ENCODE data around the gene P2RY14.
"Not testable (repeated sequence)": the region's sequence is repeated elsewhere in the genome, so short reads cannot be mapped to it uniquely, and the experiment has no call there.

The P2RY14 gene

DNA sequence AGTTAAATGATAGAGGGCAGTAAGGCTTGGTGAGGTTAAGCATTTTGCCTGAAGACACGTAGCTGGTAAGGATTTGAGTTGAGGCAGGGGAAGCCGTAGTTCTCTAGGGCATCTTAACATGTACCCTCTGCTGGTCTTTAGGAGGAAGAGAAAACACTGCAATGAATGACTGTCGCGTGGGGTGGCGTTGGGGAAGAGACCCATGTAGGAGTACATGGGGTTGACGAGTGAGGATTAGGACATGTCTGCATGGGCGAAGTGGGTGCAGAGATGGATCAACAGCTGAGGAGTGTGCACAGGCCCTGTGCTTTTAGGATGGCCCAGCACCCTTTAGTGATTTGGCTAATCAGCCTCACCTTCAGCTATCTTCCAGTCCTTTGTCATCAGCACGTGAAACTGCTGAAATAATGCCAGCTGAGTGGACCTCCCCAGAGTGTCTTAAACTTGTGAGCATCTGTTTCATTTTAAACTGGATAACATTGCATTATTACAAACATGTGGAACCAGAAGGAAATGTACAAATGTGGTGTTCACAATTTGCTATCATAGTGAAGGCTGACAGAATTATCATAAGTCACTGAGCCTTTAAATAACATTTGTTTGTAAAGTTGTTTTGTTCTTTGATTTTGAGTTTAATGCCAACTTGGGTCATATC is 15.3 kb downstream of the P2RY14 start:
- DNase-seq (ENCODE audit: low spot score) = no peak

DNA sequence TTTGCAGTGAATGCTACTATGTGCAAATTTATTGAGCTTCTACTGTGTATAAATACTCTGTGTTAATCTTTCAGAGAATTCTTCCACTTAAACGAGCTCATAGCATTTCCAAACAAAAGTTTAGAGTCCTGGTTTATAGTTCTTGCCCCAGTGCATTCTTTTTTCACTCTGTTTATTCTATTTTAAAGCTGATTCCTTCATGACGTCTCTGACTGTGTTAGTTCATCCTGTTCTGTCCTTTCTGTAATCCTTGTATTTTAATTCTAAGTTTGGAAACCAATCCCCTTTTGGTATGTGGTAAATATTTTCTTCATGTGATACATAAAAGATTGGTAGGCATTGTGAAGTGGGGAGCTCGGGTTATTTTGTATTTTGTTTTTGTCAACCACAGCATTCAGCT is 18.7 kb downstream of the P2RY14 start:
- no peak for DNase-seq (ENCODE audit: low spot score)

DNA sequence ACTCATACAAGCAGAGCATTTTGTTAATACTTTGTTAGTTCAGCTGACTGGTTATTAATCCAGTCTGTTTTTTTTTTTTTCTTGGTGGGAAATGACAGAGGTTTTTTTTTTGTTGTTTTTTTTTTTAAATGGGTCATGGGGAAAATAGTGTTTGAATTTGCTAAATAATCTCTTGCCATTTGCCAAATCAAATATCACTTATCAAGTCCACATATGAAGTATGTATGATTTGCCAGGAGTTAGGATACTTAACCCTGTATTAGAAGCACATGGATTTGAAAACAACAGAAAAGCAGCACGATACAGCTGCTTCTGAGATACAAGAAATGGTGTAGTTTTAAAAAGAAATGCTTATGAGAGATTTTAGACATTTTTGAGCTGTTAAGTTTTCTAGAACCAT is 21.6 kb downstream of the P2RY14 start:
- DNase-seq (ENCODE audit: low spot score) = no peak

DNA sequence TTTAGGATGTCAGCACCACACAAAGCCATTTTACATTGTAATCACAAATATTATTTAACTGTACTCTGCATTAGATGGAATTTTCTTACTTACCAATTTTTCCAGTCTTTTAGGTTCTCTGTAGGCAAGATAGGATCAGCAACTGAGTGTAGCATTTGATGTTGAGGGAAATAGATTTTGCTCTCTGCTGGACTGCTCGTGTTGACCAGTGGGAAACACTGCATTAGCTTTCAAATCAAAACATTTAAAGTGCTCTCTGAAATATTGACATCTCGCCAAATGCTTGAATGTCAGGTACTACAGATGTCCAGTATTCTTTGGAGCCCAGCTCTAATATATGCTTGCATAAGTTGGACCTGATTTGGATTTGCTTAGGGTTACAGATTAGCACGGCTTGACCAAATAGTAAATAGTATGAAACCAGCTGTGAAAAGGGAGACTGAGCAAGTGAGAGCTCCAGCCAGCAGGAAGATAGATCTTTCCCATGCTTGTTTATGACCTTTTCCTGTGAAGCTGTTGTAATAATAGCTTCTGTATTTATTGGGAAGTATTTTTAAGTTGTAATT is 29.5 kb downstream of the P2RY14 start:
- no peak for DNase-seq (ENCODE audit: low spot score)

DNA sequence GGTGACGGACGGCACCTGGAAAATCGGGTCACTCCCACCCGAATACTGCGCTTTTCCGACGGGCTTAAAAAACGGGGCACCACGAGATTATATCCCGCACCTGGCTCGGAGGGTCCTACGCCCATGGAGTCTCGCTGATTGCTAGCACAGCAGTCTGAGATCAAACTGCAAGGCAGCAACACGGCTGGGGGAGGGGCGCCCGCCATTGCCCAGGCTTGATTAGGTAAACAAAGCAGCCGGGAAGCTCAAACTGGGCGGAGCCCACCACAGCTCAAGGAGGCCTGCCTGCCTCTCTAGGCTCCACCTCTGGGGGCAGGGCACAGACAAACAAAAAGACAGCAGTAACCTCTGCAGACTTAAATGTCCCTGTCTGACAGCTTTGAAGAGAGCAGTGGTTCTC is 36.3 kb downstream of the P2RY14 start:
- DNase-seq (ENCODE audit: low spot score) = not testable (repeated sequence)

DNA sequence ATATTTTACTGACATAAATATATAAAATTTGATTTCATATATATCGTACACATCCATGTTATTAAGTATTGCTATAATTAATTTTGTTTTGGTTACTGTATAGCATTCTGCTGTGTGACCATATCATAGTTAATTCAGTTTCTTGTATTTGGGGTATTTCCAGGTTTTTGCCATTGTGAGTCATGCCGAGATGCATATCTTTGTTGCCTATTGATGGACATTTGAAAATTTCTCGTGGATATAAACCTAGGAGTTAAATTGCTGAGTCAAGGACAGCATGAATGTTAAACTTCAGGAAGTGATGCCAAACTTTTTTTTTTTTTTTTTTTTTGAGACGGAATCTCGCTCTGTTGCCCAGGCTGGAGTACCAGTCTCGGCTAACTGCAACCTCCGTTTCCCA is 41.6 kb downstream of the P2RY14 start:
- DNase-seq (ENCODE audit: low spot score) = no peak

DNA sequence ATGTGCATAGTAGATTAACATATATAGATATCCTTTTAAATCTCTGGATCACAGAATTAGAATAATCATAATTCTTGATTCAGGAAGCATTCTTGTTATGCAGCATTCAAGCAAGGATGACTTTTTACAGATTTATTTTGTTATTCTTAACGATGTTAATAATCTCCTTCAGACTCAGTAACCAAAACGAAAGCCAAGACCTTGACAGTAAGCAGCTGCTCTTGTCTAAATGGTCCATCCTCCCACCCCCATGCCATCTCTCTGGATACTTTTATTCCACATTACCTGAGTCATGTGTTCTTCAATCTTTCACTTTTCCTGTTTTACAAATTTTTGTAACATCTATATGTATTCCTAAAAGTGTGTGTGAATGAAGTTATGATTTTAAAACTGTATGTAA is 42.0 kb downstream of the P2RY14 start:
- no peak for DNase-seq (ENCODE audit: low spot score)

DNA sequence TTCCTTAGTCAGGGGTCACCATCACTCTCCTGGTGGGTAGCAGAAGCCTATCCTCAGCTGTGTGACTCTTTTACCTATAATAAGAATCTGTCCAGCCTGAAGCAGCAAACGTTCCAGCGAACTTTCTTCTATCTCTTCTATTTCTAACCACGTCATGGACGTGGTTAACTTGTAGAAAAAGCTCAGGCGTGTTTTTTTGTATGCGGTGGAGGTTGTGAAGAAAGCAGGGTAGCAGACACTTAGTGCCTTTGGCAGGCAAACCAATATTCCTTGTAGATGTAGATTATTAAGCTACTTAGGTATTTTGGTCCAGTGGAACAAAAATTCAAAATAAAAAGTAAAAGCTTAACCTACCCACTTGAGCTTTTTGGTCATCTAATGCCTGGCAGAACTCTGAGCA is 43.5 kb downstream of the P2RY14 start:
- DNase-seq (ENCODE audit: low spot score) = no peak

DNA sequence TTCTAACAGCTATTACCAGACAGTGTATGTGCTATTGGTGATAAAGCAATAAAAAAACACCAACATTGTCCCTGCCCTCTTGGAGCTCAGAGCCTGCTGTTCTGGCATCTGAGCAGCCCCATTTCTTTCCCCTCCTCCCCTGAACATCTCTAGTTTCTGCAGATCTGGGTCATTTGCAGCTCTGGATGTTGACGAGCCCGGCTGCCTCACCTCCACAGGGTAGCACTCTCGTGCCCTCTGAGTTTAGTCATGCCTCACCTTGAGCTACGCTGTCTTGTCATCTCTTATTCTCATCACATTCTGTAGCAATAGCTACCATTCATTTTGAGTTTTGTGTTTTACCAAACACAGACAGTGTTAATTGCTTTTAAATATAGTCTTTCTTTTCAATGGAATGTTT is 45.4 kb downstream of the P2RY14 start:
- no peak for DNase-seq (ENCODE audit: low spot score)

DNA sequence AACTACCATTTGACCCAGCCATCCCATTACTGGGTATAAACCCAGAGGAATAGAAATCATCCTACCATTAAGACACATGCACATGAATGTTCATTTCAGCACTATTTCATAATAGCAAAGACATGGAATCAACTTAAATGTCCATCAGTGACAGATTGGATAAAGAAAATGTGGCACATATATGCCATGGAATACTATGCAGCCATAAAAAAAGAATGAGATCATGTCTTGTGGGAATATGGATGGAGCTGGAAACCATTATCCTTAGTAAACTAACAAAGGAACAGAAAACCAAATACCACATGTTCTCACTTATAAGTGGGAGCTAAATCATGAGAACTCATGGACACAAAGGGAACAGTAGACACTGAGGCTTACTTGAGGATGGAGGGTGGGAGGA is 45.9 kb downstream of the P2RY14 start:
- not testable (repeated sequence) for DNase-seq (ENCODE audit: low spot score)

DNA sequence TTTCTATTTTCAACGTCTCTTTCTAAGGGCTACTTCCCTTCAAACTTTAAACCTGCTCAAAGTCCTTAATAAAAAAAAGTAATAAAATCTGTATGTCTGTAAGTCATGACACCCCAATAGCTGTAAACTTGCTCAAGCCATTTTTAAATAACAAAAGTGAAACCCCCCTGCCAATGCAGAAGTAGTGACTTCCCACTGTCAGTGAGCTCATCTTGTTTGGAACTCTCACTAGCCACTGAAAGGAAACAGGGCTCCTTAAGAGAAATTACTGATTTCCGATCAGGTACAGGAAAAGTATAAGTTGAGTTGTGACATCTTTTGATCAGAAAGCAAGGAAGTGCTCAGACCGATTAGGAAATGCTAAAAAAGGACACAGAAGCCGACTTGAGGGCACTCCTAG is 47.7 kb downstream of the P2RY14 start:
- no peak for DNase-seq (ENCODE audit: low spot score)

DNA sequence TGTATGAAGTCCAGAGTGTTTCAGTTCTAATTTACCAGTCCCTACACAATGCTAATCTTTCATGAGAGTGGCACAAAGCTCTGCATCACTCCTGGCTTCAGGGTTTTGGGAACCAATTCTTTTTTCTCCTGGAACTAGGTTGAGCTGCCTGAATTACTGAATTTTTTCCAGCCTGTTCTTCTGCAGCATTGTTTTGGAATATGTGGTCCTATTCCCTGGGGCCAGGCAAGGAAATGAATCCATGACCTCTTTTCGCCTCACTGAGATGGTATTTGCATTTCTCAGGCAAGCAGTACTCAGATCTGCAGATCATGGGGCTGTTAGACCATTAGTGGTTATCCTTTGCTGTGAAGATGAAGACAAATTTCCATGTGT is 49.7 kb downstream of the P2RY14 start:
- DNase-seq (ENCODE audit: low spot score) = no peak

DNA sequence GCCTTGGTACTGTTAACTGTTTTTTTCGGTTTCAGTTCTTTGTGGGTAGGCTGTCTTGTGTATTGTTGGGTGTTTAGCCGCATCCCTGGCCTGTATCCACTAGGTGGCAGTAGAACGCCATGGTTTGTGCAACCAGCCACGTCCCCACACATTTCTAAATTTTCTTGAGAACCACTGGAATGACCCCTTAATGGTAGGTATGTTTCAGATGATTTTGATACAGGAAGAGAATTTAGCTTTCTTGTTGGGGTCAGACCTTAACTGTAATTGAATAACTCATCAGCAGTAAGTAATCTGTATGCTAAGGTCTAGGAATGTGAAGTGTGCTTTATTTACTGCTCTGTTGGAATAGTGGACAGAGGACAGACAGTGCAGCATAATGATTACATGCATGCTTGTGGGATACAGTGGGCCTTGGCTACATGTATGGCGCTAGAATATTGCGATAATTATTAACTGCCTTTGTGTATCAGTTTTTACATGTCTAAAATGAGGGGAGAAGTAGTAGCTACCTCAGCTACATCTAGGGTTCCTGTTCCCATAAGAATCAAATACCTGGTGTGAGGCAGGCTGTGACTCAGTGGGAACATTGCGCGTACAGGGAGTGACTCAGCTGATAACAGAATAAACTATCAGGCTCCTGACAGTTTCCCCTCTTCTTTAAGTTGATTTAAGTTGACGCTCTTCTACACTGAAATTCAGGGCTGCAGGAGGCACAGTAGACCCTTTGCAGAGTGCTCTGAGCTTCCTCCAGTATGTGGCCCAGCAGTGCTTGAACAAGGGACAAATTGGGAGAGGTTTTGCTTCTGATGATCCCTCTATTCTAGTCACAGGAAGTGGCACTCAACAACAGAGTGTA is 50.3 kb downstream of the P2RY14 start:
- DNase-seq (ENCODE audit: low spot score) = peak; percentile 27

DNA sequence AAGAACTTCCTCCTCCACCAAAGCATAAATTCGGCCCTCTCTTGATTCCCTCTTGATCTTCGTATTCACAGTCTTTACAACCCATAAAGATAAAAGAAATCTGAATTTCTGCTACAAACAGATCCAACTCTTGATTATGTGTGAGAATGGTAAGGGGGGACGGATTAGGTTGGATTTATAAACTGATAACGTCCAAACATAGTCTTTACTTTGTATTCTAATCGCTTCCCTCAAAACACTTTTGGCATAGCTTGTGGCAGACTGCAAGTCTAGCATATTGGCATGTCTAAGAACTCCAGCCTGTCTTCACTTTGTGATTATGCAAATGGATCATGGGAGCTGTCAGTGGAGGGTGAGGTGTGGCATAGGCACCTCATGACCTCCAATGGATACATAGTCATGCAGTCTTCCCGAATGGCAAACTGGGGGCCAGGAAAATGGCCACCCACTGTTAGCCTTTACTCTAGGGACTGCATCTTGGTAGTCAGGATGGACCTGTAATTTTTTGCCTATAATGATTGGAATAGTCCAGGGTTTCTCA is 51.0 kb downstream of the P2RY14 start:
- DNase-seq (ENCODE audit: low spot score) = no peak

DNA sequence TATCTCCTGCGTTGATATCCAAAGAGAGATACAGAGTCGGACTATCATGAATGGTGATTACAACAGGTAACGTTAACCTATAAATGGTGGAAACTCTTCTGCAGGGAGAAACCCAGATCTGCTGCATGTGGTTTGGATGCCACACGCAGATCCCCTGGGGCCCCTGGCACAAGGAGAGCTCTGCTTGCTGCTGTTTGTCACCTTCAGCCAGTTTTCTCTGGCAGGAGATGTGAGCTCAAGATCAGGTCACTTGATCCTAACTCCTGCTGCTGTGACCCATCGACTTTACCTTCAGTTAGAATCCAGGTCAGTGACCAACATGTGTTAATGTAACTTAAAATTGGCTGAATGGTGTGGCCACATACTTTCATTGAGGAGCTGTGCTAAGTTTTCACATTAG is 51.5 kb downstream of the P2RY14 start:
- DNase-seq (ENCODE audit: low spot score) = no peak

DNA sequence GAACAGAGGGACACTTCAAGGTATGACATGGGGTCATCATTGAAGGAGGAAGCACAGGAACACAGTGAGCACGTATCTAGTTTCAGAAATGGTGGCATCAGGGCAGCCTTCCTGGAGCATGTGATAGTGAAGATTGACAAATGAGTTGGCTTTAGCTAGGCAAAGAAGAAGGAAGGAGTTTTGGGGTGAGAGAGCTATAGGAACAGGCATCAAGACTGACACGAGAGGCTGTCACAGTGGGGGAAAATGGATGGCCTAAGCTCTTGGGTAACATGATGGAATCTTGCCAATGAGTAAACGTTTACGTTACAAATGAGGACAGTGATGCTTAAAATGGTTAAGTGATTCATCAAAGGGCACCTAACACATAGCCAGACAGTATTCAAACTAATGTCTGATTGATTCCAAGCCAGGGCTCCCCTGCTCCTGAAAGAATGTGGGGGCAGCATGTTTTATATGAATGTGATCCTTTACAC is 52.2 kb downstream of the P2RY14 start:
- DNase-seq (ENCODE audit: low spot score) = peak; percentile 7

DNA sequence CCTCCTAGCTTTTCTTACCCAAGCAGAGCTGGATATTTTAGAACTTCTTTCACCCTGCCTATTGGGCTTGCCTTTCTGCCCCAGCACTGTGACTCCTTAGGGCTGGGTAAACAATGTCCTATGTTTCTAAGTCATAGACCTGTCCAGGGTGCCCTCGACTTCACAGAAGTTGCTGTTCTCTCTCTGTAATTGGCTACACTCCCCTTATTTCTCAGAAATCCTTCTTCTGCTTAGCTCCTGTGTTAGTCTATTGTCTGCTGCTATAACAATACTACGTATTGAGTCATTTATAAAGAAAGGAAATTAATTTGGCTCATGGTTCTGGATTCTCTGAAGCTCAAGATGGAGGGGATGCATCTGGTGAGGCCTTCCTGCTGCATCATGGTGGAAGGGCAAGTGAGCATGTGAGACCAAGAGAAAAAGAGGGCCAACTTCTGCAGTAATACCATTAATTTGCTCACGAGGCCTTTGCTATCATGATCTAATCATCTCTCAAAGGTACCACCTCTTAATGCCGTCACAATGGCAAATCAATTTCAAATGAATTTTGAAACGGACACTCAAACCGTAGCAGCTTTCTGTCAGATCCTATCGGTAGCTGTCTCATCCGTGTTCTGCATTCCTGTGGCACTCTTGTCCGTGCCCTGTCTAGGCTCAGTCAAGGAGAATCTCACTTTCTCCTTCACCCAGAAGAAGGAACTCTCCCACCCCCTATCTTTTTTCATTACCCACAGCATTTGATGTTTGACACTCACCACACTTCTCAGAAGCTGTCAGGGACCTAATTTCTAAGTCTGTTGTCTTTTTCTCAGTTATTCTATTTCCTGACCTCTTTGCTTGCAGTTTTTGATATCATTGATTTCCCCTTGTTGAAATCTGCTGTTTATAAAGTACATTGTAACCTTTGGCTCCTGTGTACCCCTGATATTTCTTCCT is 53.0 kb downstream of the P2RY14 start:
- no peak for DNase-seq (ENCODE audit: low spot score)

DNA sequence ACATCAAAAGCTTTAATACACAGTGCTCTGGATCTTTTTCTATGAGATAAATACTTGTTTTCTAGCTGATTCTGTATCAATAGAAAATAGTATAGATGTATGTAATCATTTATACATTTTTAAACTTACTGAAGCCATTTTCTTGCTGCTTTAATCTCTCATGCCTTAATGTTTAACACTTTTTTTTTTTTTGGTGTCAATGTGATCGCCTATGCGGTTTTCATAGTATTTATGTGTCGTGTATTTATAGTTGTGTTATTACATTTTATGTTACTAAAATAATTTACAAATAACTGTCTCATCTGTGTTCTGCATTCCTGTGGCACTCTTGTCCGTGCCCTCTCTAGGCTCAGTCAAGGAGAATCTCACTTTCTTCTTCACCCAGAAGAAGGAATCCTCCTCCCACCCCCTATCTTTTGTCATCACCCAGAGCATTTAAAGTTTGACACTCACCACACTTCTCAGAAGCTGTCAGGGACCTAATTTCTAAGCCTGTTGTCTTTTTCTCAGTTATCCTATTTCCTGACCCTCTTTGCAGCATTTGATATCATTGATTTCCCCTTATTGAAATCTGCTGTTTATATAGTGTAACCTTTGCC is 54.0 kb downstream of the P2RY14 start:
- no peak for DNase-seq (ENCODE audit: low spot score)

DNA sequence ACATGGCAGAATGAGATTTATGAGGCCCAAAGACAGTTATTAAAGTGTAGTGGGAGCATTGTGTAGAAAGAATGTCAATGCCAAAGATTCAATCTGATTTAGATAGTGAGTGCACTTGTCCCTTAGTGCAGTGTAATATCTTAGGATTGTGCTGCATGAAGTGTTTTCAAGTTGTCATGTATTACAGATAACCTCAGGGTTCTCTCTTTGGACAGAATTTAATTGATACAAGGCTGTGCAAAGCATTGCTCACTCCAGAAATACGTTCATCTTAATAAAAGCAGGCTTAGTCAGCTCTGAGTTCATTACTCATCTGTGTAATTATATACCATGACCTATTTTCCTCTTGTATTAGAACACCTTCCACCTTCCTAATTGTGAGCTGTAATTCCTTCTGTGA is 59.3 kb downstream of the P2RY14 start:
- DNase-seq (ENCODE audit: low spot score) = no peak

DNA sequence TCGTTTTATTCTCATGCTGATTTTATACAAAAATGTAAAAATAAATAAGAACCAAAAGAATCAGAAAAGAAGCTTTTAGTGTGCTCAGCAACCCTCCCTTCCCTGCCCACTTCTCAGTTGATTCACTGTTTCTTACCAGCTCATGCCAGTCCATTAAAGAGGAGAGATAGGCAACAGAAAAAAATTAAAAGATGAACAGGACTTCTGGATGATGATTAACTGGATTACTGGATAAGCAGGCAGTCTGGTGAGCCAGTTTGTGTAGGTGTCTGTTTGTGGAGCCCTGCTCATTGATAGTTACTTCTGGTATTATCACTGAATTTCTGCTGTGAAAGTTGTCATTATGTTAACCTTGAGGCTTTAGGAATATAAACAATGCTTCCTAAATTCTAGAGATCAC is 60.2 kb downstream of the P2RY14 start:
- DNase-seq (ENCODE audit: low spot score) = no peak

All from HuH-7.5 (cell line).